A549 (cell line): Measurements from ENCODE around the gene DHRS11. TPM values are rescaled to one million over a fixed set of nuclear protein-coding genes. Genes with fewer than 3 reads are reported as not detected.
"Not testable (repeated sequence)": the region's sequence is repeated elsewhere in the genome, so short reads cannot be mapped to it uniquely, and the experiment has no call there.

Experiments
- ATAC-seq, 2 experiments: fragments of 200-7000 bp in 1 of 2; fragments of >200 bp in 1 of 2; cut with Nextera tagmentation in 1 of 2; cut with Tn5 transposase in 1 of 2; 3 replicates each; pipeline versions ENCODE4 v1.8.0 to v1.9.1; 2018 to 2020; ENCODE audit warnings: mild to moderate bottlenecking in 1 of 2, moderate library complexity in 1 of 2
- CTCF ChIA-PET: fragments of 300-600 bp; sonication (Branson Sonifier 250); formaldehyde crosslinking; extraction: SDS; loops from one replicate; lab custom pipeline; 2021; ENCODE audit warnings: antibody characterized with exemption, inconsistent platforms; lab: Yijun Ruan, JAX
- POLR2A ChIA-PET: fragments of 350-600 bp; formaldehyde crosslinking; extraction: SDS; loops from one replicate; lab custom pipeline; 2021; ENCODE audit warnings: antibody characterized with exemption, inconsistent platforms; lab: Yijun Ruan, JAX
- DNase-seq, 2 experiments: peaks; one replicate each; pipeline versions ENCODE4 v3.0.0 to v3.0.0-alpha.2; 2011 to 2016; ENCODE audit warnings: low read depth in 1 of 2, low spot score in 1 of 2
- FAIRE-seq: peaks from 2 replicates; lab custom pipeline; 2011; peaks lifted over from hg19 to GRCh38; lab: Jason Lieb, UNC
- H3K27ac ChIP-seq, 2 experiments: fragments of >200 bp; sonication (Bioruptor Twin); formaldehyde crosslinking; 3 replicates each; pipeline ENCODE4 v1.5.1; 2016 to 2017
- H3K4me1 ChIP-seq: fragments of >200 bp; sonication (Bioruptor Twin); formaldehyde crosslinking; 3 replicates; pipeline ENCODE4 v1.6.1; 2016
- H3K4me2 ChIP-seq: fragments of >200 bp; sonication (Bioruptor Twin); formaldehyde crosslinking; 3 replicates; pipeline ENCODE4 v1.6.1; 2016
- H3K4me3 ChIP-seq: fragments of >200 bp; sonication (Bioruptor Twin); formaldehyde crosslinking; 3 replicates; pipeline ENCODE4 v1.5.1; 2016
- H3K9me3 ChIP-seq: fragments of >200 bp; sonication (Bioruptor Twin); formaldehyde crosslinking; 3 replicates; pipeline ENCODE4 v1.6.1; 2016
- CTCF ChIP-seq: fragments of >200 bp; sonication (Bioruptor Twin); formaldehyde crosslinking; IDR thresholded peaks from 3 replicates; pipeline ENCODE4 v1.5.1; 2016
- HEYL ChIP-seq: fragments of 250-450 bp; sonication (Bioruptor Pico); IDR thresholded peaks from 2 replicates; pipeline ENCODE4 v1.8.0; 2021; ENCODE audit warnings: mild to moderate bottlenecking, moderate library complexity
- KDM5A ChIP-seq: fragments of 200-600 bp; sonication (generic); IDR thresholded peaks from 2 replicates; pipeline ENCODE4 v1.6.1; 2016; ENCODE audit warnings: antibody characterized with exemption, mild to moderate bottlenecking
- MAZ ChIP-seq: fragments of 150-350 bp; IDR thresholded peaks from 2 replicates; pipeline ENCODE4 v1.6.1; 2014; ENCODE audit warnings: antibody characterized with exemption, low read depth, low read length, borderline replicate concordance
- PBX3 ChIP-seq: IDR thresholded peaks from 2 replicates; pipeline ENCODE4 v1.6.1; 2012
- PHF8 ChIP-seq: fragments of 200-600 bp; sonication (generic); IDR thresholded peaks from 2 replicates; pipeline ENCODE4 v1.6.1; 2016; ENCODE audit warnings: low read depth, mild to moderate bottlenecking, antibody characterized with exemption, moderate library complexity, borderline replicate concordance
- RAD21 ChIP-seq, 2 experiments: fragments of >200 bp in 1 of 2; sonication (Bioruptor Twin) in 1 of 2; formaldehyde crosslinking in 1 of 2; IDR thresholded peaks in 1 of 2; conservative IDR thresholded peaks in 1 of 2; 2 replicates in 1 of 2; 3 replicates in 1 of 2; pipeline ENCODE4 v1.6.1; 2012 to 2018; ENCODE audit warnings: inconsistent platforms in 1 of 2
- SMC3 ChIP-seq: fragments of >200 bp; sonication (Bioruptor Twin); formaldehyde crosslinking; IDR thresholded peaks from 3 replicates; pipeline ENCODE4 v1.6.1; 2018; ENCODE audit warnings: inconsistent platforms
- TP53 ChIP-seq: fragments of 250-450 bp; sonication (Bioruptor Pico); IDR thresholded peaks from 2 replicates; pipeline ENCODE4 v1.5.0; 2021; ENCODE audit warnings: mild to moderate bottlenecking, moderate library complexity
- ZFP36 ChIP-seq: fragments of 450-650 bp; IDR thresholded peaks from 2 replicates; pipeline ENCODE4 v1.6.1; 2014; ENCODE audit warnings: borderline replicate concordance; ENCODE audit not compliant: partially characterized antibody
- WGBS: methylation state at CpG from one replicate; pipeline ENCODE4 v1.1.6; 2017; ENCODE audit errors: missing lambda C conversion rate; 5-methylcytosine and 5-hydroxymethylcytosine counted together
- polyA plus RNA-seq, 4 experiments: library from polyadenylated mRNA; depleted of rRNA in 3 of 4; stranded (reverse); fragments of >200 nt; fragmentation: RNase III in 1 of 4; extraction: RNeasy Plus Mini Kit Qiagen cat#74134 plus additional on column Dnase treatment in 1 of 4; gene quantifications; 2 replicates in 3 of 4; 3 replicates in 1 of 4; pipeline ENCODE4 v1.2.3, GENCODE V29; 2011 to 2017

DHRS11 gene
- polyA plus RNA-seq, 2 of the 4 experiments (the other 2 are of a cell fraction): 9.5 to 9.6 TPM

GRCh38 chr17:36601303-36602029 is 9.8 kb downstream of the DHRS11 start, which contains the start of gene MRM1 (continued):
- TF ChIP-seq RAD21 (conservative IDR thresholded peaks at IDR 0.05 in 1 of 2, IDR thresholded peaks at IDR 0.05 in 1 of 2): no peak

- WGBS: 5% methylated on average over 26 of the region's 38 CpGs
- ChIA-PET POLR2A (interaction anchor here (0.5 to 3.1 kb wide), 11 partner anchors 10 to 759 kb away, joined by 3 to 35 read pairs (median 3); partner anchors contain the start of genes AATF, DHRS11, GGNBP2 and MYO19), CTCF (interaction anchor here (0.5 to 5.5 kb wide), 44 partner anchors 11 to 771 kb away, joined by 3 to 96 read pairs (median 5); partner anchors contain the start of genes DHRS11, MYO19 and PIGW)
- Histone ChIP-seq H3K9me3 (no peaks in the 10 kb centered on the region), H3K27ac (peak overlapping the region; percentile 87 to 94), H3K4me1 (peaks cover 24% of the 10 kb centered on the region), H3K4me2 (peak overlapping the region; percentile 95), H3K4me3 (peak overlapping the region; percentile 66)
- DNase-seq (peak in 1 of 2 experiments; percentile 22), FAIRE-seq (no peak), ATAC-seq (peak; percentile 43 to 60)
- peak; percentile 4; the same call in 1 of the 2 replicates for TF ChIP-seq PBX3
- TF ChIP-seq ZFP36: no peak
- TF ChIP-seq TP53 (CRISPR knock-in tag): 0 out of 2 replicates have a peak, but pooled peaks have one; percentile 6
These were observed 10.5 kb downstream of the DHRS11 start for GRCh38 chr17:36602030-36602748.

GRCh38 chr17:36602924-36603384 is 11.3 kb downstream of the DHRS11 start:
- peak overlapping the region; percentile 66 for H3K4me3 ChIP-seq
- ATAC-seq (peak in 1 of 2 experiments; percentile 31; a peak in 3 of 6 replicates), FAIRE-seq (no peak), DNase-seq (peak; percentile 78 to 81)
- H3K4me2 ChIP-seq: peak overlapping the region; percentile 95
- ChIA-PET POLR2A (interaction anchor here (0.6 to 3.1 kb wide), 3 partner anchors 54 to 637 kb away, joined by 3 to 35 read pairs (median 3); partner anchors contain the start of gene GGNBP2), CTCF (interaction anchor here (0.5 to 5.5 kb wide), 44 partner anchors 11 to 770 kb away, joined by 3 to 96 read pairs (median 5); partner anchors contain the start of genes DHRS11, MYO19 and PIGW)
- no peaks in the 10 kb centered on the region for H3K9me3 ChIP-seq
- H3K4me1 ChIP-seq: peaks cover 24% of the 10 kb centered on the region
- 1% methylated on average over 5 of the region's 5 CpGs for WGBS
- H3K27ac ChIP-seq: peak overlapping the region; percentile 87 to 94
- peak; percentile 71 to 79 for TF ChIP-seq RAD21 (conservative IDR thresholded peaks at IDR 0.05 in 1 of 2, IDR thresholded peaks at IDR 0.05 in 1 of 2)
- TF ChIP-seq KDM5A: peak; percentile 78; the same call in 1 of the 2 replicates
- TF ChIP-seq MAZ: peak; percentile 54; the same call in 1 of the 2 replicates
- TF ChIP-seq PHF8: no peak
- no peak for TF ChIP-seq HEYL (CRISPR knock-in tag)
- peak; percentile 93 for TF ChIP-seq CTCF
- peak; percentile 61 for TF ChIP-seq SMC3

- H3K4me3 ChIP-seq, H3K9me3 ChIP-seq, ATAC-seq, FAIRE-seq, POLR2A ChIA-PET, H3K27ac ChIP-seq, DNase-seq: not testable (repeated sequence)
- H3K4me1 ChIP-seq: peaks cover 36% of the 10 kb centered on the region
- CTCF ChIA-PET: interaction anchor here (1.8 to 5.5 kb wide), 4 partner anchors 11 to 637 kb away, joined by 4 to 96 read pairs (median 59); no protein-coding TSS in a partner anchor
- WGBS: 97% methylated on average over 5 of the region's 5 CpGs
- H3K4me2 ChIP-seq: 0 out of 3 replicates have a peak overlapping the region, but pooled peaks have one; percentile 8
These were observed 13.3 kb downstream of the DHRS11 start for GRCh38 chr17:36605028-36605427.
